Smooth muscle cell (in vitro differentiated cells): ENCODE data around the gene TMEM100. TPM values are rescaled to one million over a fixed set of nuclear protein-coding genes. Genes with fewer than 3 reads are reported as not detected.

Experiments
- DNase-seq: peaks from one replicate; lab custom pipeline; 2025; ENCODE audit not compliant: unreplicated experiment; lab: John Stamatoyannopoulos, UW
- H2AFZ ChIP-seq: fragments of 200-600 bp; sonication (generic); 2 replicates; pipeline ENCODE4 v1.6.0; 2016; ENCODE audit warnings: antibody characterized with exemption, low read depth, mild to moderate bottlenecking
- H3F3A ChIP-seq: fragments of 200-600 bp; sonication (generic); 2 replicates; pipeline ENCODE4 v1.6.0; 2017; ENCODE audit warnings: antibody characterized with exemption, low read depth
- H3K27ac ChIP-seq: fragments of 200-600 bp; sonication (generic); 2 replicates; pipeline ENCODE4 v1.5.1; 2016; ENCODE audit warnings: low read depth, mild to moderate bottlenecking
- H3K27me3 ChIP-seq: fragments of 200-600 bp; sonication (generic); 2 replicates; pipeline ENCODE4 v1.6.1; 2016; ENCODE audit warnings: low read depth, mild to moderate bottlenecking
- H3K36me3 ChIP-seq: fragments of 200-600 bp; sonication (generic); 2 replicates; pipeline ENCODE4 v1.5.1; 2016; ENCODE audit warnings: low read depth
- H3K4me1 ChIP-seq: fragments of 200-600 bp; sonication (generic); 2 replicates; pipeline ENCODE4 v1.5.1; 2016; ENCODE audit warnings: low read depth
- H3K4me2 ChIP-seq: fragments of 200-600 bp; sonication (generic); 2 replicates; pipeline ENCODE4 v1.6.0; 2016; ENCODE audit warnings: mild to moderate bottlenecking
- H3K4me3 ChIP-seq: fragments of 200-600 bp; sonication (generic); 2 replicates; pipeline ENCODE4 v1.5.1; 2016; ENCODE audit warnings: mild to moderate bottlenecking
- H3K79me2 ChIP-seq: fragments of 200-600 bp; sonication (generic); 2 replicates; pipeline ENCODE4 v1.6.0; 2016; ENCODE audit warnings: low read depth, mild to moderate bottlenecking
- H3K9ac ChIP-seq: fragments of 200-600 bp; sonication (generic); 2 replicates; pipeline ENCODE4 v1.6.0; 2016; ENCODE audit warnings: low read depth
- H3K9me3 ChIP-seq: fragments of 200-600 bp; sonication (generic); replicated peaks from 2 replicates; pipeline ENCODE4 v1.5.1; 2016; ENCODE audit warnings: low read depth
- H4K20me1 ChIP-seq: fragments of 200-600 bp; sonication (generic); 2 replicates; pipeline ENCODE4 v1.6.0; 2016; ENCODE audit warnings: low read depth
- WGBS: methylation state at CpG from one replicate; pipeline ENCODE4 v1.1.7; 2016; ENCODE audit warnings: low lambda C conversion rate; 5-methylcytosine and 5-hydroxymethylcytosine counted together
- polyA plus RNA-seq: library from polyadenylated mRNA; unstranded; fragments of >200 nt; fragmentation: Nextera tagmentation; extraction: Ambion mirVana; gene quantifications from 2 replicates; pipeline ENCODE4 v1.2.1, GENCODE V29; 2016
- total RNA-seq: library from RNA; depleted of rRNA; stranded (reverse); fragments of >200 nt; gene quantifications from 2 replicates; pipeline ENCODE4 v1.2.3, GENCODE V29; 2014
- TF ChIP-seq, protein P1 (sequence below): fragments of 200-600 bp; sonication (generic); IDR thresholded peaks from 2 replicates; pipeline ENCODE4 v1.5.1; 2017; ENCODE audit warnings: borderline replicate concordance, mild to moderate bottlenecking, antibody characterized with exemption; ENCODE audit not compliant: insufficient read depth, poor library complexity, severe bottlenecking

Gene TMEM100
- total and polyA plus RNA-seq, 2 experiments from 2014 or later: 1.9 to 2.9 TPM

GRCh38 chr17:55687037-55687436, 35.6 kb downstream of the TMEM100 start:
- no peak overlapping the region for H3K4me2 ChIP-seq
- no peak overlapping the region for H3K4me3 ChIP-seq
- no peaks in the 10 kb centered on the region for H3K4me1 ChIP-seq
- no peak for DNase-seq
- H3K27ac ChIP-seq: no peak overlapping the region
- H3K27me3 ChIP-seq: no peaks in the 10 kb centered on the region
- no peaks in the 10 kb centered on the region for H3K79me2 ChIP-seq
- no peak overlapping the region for H3K9ac ChIP-seq
- H2AFZ ChIP-seq: no peak overlapping the region
- H4K20me1 ChIP-seq: no peaks in the 10 kb centered on the region
- no peaks in the 10 kb centered on the region for H3F3A ChIP-seq
- H3K9me3 ChIP-seq: no peaks in the 10 kb centered on the region
- WGBS: 61% methylated on average over 2 of the region's 2 CpGs
- TF ChIP-seq, protein P1, sequence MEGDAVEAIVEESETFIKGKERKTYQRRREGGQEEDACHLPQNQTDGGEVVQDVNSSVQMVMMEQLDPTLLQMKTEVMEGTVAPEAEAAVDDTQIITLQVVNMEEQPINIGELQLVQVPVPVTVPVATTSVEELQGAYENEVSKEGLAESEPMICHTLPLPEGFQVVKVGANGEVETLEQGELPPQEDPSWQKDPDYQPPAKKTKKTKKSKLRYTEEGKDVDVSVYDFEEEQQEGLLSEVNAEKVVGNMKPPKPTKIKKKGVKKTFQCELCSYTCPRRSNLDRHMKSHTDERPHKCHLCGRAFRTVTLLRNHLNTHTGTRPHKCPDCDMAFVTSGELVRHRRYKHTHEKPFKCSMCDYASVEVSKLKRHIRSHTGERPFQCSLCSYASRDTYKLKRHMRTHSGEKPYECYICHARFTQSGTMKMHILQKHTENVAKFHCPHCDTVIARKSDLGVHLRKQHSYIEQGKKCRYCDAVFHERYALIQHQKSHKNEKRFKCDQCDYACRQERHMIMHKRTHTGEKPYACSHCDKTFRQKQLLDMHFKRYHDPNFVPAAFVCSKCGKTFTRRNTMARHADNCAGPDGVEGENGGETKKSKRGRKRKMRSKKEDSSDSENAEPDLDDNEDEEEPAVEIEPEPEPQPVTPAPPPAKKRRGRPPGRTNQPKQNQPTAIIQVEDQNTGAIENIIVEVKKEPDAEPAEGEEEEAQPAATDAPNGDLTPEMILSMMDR: no peak
- no peaks in the 10 kb centered on the region for H3K36me3 ChIP-seq

GRCh38 chr17:55683550-55684315, 38.9 kb downstream of the TMEM100 start:
- H3K9ac ChIP-seq: no peak overlapping the region
- H3F3A ChIP-seq: no peaks in the 10 kb centered on the region
- no peaks in the 10 kb centered on the region for H4K20me1 ChIP-seq
- TF ChIP-seq, protein P1: no peak
- WGBS: 67% methylated on average over 4 of the region's 4 CpGs
- H3K4me1 ChIP-seq: no peaks in the 10 kb centered on the region
- no peak overlapping the region for H3K27ac ChIP-seq
- H3K4me2 ChIP-seq: no peak overlapping the region
- no peaks in the 10 kb centered on the region for H3K9me3 ChIP-seq
- H3K4me3 ChIP-seq: no peak overlapping the region
- H3K79me2 ChIP-seq: no peaks in the 10 kb centered on the region
- H2AFZ ChIP-seq: no peak overlapping the region
- no peaks in the 10 kb centered on the region for H3K36me3 ChIP-seq
- no peaks in the 10 kb centered on the region for H3K27me3 ChIP-seq
- DNase-seq: no peak

DNA sequence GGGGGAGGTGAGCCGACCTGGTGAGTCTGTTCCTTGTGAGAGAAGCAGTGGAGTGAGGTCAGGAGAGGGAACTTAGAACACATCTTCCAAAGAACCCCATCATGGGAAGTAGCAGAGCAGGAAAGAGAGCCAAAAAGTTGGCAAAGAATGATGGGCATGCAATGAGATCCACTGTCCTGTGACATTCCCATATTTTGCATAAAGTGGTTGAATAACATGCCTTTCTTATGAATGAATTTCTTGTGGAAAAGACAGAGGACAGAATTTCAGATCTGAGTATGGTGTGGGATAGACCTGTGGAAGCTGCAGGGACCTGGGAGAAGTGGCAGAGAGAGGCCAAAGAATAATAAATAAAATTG, 41.3 kb downstream of the TMEM100 start:
- Histone ChIP-seq H3K4me2 (no peak overlapping the region), H3K9me3 (no peaks in the 10 kb centered on the region), H3F3A (no peaks in the 10 kb centered on the region), H3K79me2 (no peaks in the 10 kb centered on the region), H3K36me3 (no peaks in the 10 kb centered on the region), H3K27ac (no peak overlapping the region), H4K20me1 (no peaks in the 10 kb centered on the region), H3K4me3 (no peak overlapping the region), H3K4me1 (no peaks in the 10 kb centered on the region), H2AFZ (no peak overlapping the region), H3K9ac (no peak overlapping the region), H3K27me3 (no peaks in the 10 kb centered on the region)
- TF ChIP-seq, protein P1: no peak
- DNase-seq: no peak
- WGBS: 88% methylated on average over 1 of the region's 1 CpG
